ENCODE measurements around the gene SLC39A3. TPM values are rescaled to one million over a fixed set of nuclear protein-coding genes. Genes with fewer than 3 reads are reported as not detected.

SLC39A3 gene
- total RNA-seq, 1 donor from 2014 or later, result 72.7 TPM

DNA sequence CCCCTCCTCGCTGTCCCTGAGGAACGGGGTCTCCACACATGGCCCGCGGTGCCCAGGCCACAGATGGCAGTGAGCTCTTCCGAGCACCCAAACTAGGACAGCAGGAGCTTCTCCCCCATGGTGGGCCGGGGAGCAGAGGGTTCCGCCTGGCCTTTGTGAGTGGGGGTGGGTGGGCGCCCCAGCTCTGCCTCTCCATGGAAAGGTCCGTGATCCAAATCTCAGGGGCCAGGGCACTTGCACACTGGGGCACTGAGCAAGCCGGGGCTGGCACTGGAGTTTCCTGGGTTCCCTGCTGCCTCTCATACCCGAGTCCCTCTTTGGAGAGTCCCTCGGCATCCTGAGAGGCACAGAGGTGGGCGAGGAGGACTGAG is 16.5 kb downstream of the SLC39A3 start:
- Histone ChIP-seq H3K4me1 (peaks cover 16 to 17% of the 10 kb centered on the region in 2 donors), H3K27ac (peak overlapping the region; percentile 44 to 58), H3K9me3 (no peaks in the 10 kb centered on the region), H3K36me3 (no peaks in the 10 kb centered on the region), H3K27me3 (peaks cover 11% of the 10 kb centered on the region), H3K4me3 (peak overlapping the region in 1 of 2 donors; percentile 40)
- intact Hi-C loops (cut with DNase I), result loop anchor here (1.0 kb wide), 1 partner anchor 17 kb away; the partner anchor contains the start of gene SLC39A3
- DNase-seq (ENCODE audit: low spot score in 2 of 2), result no peak
- no peak for TF ChIP-seq CTCF (IDR thresholded peaks at IDR 0.05)

- no peaks in the 10 kb centered on the region for H3K36me3 ChIP-seq
- H3K27me3 ChIP-seq, result peaks cover 11% of the 10 kb centered on the region
- H3K27ac ChIP-seq, result peak overlapping the region; percentile 44 to 58
- H3K9me3 ChIP-seq, result no peaks in the 10 kb centered on the region
- intact Hi-C loops (cut with DNase I), result loop anchor here (1.0 kb wide), 1 partner anchor 18 kb away; the partner anchor contains the start of gene SLC39A3
- peak overlapping the region in 1 of 2 donors; percentile 40 for H3K4me3 ChIP-seq
- DNase-seq (ENCODE audit: low spot score in 2 of 2), result peak; percentile 74 to 90
- TF ChIP-seq CTCF (IDR thresholded peaks at IDR 0.05), result no peak
- peaks cover 16 to 17% of the 10 kb centered on the region in 2 donors for H3K4me1 ChIP-seq
Measured at GRCh38 chr19:2722541-2723344, 17.1 kb downstream of the SLC39A3 start.

- no peak for TF ChIP-seq CTCF (IDR thresholded peaks at IDR 0.05)
- Histone ChIP-seq H3K27ac (no peak overlapping the region), H3K36me3 (no peaks in the 10 kb centered on the region), H3K4me3 (peak overlapping the region; percentile 19 to 27), H3K4me1 (peaks cover 16 to 17% of the 10 kb centered on the region in 2 donors), H3K27me3 (peaks cover 11% of the 10 kb centered on the region), H3K9me3 (no peaks in the 10 kb centered on the region)
- intact Hi-C loops (cut with DNase I), result no loop called here
- DNase-seq (ENCODE audit: low spot score in 2 of 2), result no peak
Measured at GRCh38 chr19:2721570-2722540, 18.0 kb downstream of the SLC39A3 start.

DNA sequence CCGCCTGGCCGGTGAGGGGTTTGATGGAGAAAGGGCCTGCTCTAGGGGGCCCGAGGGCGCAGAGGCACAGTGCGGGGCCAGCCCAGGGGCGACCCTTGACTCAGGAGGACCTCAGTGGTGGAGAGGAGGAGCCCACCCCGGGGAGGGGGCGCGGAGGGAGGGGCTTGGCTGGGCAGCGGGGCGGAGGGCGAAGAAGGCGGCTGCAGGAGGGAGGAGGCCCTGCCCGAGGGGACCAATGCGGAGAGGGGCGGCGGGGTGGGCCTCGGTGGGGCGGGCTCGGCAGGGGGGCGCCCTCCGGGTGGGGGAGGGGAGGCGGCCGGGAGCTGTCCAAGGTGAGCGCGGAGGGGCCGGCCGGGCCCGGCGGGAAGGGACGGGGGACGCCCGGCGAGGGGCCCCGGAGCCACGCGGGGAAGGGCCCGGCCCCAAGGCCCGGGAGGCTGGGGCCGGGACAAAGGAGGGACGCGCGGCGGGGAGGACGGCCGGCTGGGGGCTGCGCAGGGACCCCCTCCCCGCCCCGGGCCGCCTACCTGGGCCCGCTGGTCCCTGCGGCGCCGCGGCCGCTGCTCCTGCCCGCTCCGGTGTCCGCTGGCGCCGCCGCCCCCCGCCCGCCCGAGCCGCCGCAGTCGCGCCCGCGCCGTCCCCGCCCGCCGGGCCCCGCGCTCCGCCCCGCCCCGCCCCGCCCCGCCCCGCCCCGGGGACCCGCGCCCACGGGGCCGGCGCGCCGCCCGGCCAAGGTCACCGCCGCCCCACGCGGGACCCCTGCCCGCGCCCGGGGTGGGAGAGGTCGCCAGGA is 18.8 kb downstream of the SLC39A3 start, which contains the start of gene DIRAS1:
Gene DIRAS1, minus strand, starts transcription at position 596 of the 793 bp plus-strand sequence. CDS start 3,566 bp downstream, outside the sequence.
- Histone ChIP-seq H3K27ac (no peak within 1 kb of the TSS), H3K27me3 (peaks cover 11% of the 10 kb centered on the region), H3K36me3 (no peaks in the 10 kb centered on the region), H3K4me3 (peak within 1 kb of the TSS; percentile 31 to 51), H3K4me1 (peaks cover 16 to 17% of the 10 kb centered on the region in 2 donors), H3K9me3 (no peaks in the 10 kb centered on the region)
- intact Hi-C loops (cut with DNase I), result no loop called here
- DNase-seq (ENCODE audit: low spot score in 2 of 2), result no peak
- TF ChIP-seq CTCF (IDR thresholded peaks at IDR 0.05), result no peak

All from ascending aorta (tissue), 2 donors.